ENCODE data around the gene TXNL4B.

The TXNL4B gene

DNA sequence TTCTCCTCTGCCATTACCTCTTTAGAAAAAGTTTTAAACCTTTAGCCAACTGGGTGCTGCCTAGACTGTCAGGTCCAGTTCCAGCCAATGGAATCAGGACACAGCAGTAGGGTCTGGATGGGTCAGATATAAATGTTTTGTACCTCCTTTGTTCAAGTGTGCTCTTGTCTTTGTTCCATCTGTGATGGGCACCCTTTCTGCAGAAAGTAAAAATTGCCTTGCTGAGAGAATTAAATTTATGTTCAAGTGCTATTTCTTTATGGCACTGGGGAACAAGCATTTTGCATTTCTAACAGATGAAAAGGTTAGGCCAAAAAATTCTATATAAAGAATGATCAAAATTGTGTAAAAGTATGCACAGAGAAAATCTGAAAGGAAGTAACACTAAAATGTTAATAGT is 44.3 kb downstream of the TXNL4B start:
- CTCF ChIA-PET: no interaction called here
- Histone ChIP-seq H3K4me3 (ENCODE audit: low read depth, low read length) (no peak overlapping the region), H3K27ac (ENCODE audit: extremely low read depth, low read depth, low read length) (no peak overlapping the region), H3K36me3 (ENCODE audit: control insufficient read depth in 2 of 2, insufficient read depth in 1 of 2, low read length in 2 of 2) (no peaks in the 10 kb centered on the region), H3K4me1 (ENCODE audit: control insufficient read depth, insufficient read depth, low read length) (no peaks in the 10 kb centered on the region), H3K9me3 (ENCODE audit: control insufficient read depth, insufficient read depth, low read depth, low read length) (no peaks in the 10 kb centered on the region)
- TF ChIP-seq GLI4 (tag by site-specific recombination; IDR thresholded peaks at IDR 0.05): no peak
- peak; percentile 72 for TF ChIP-seq SETDB1 (IDR thresholded peaks at IDR 0.05; ENCODE audit: insufficient read length, low read length)
- POLR2A ChIA-PET: no interaction called here

DNA sequence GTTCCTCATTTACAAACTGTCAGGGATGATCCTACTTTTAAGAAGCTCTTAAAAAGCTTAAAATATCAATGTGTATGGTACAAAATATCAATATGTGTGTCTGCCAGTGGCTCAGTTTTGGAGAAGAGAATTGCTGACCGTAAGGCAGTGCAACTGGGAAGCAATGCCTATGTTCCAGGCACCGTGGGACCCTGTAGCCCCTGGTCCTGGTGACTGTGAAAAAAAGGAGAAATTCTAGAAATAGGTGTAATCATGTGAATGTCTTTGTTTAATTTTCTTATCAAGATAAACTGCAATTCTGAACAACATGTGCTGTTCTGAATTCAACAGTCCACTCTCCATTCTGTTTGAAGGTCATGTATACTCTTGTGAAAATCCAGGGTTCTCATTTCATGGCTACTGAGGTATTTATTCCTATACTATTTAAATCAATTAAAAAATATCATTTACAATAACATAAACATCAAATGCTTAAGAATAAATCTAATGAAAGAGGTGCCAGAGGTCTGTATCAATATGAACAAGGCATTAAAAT is 48.5 kb downstream of the TXNL4B start:
- POLR2A ChIA-PET: no interaction called here

DNA sequence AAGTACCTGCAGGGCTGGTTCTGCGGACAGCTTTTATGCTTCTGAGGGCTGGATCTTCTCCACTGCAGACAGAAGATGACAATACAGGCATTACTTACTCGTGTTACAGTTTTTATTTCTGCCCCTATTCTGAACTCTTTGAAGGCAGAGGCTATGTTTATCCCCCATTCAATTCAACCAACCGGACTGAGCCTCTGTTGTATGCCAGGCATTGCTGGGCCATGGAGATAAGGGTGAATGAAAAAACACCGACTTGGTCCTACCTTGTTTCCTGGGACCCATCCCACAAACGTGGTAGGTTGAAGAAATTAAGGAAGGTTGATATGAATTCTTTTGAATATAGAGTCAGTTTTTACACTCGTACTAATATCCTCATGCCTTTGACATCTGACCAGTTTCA is 49.1 kb downstream of the TXNL4B start:
- Histone ChIP-seq H3K4me1 (ENCODE audit: control insufficient read depth, insufficient read depth, low read length) (no peaks in the 10 kb centered on the region), H3K4me3 (ENCODE audit: low read depth, low read length) (no peak overlapping the region), H3K9me3 (ENCODE audit: control insufficient read depth, insufficient read depth, low read depth, low read length) (no peaks in the 10 kb centered on the region), H3K27ac (ENCODE audit: extremely low read depth, low read depth, low read length) (no peak overlapping the region), H3K36me3 (ENCODE audit: control insufficient read depth in 2 of 2, insufficient read depth in 1 of 2, low read length in 2 of 2) (no peaks in the 10 kb centered on the region)
- ChIA-PET POLR2A (no interaction called here), CTCF (interaction anchor here (1.3 kb wide), 1 partner anchor 51 kb away, joined by 3 read pairs; no protein-coding TSS in a partner anchor)
- TF ChIP-seq SP2 (tag by site-specific recombination; IDR thresholded peaks at IDR 0.05) (no peak), ZNF2 (tag by site-specific recombination; IDR thresholded peaks at IDR 0.05) (no peak), ZNF311 (tag by site-specific recombination; IDR thresholded peaks at IDR 0.05; ENCODE audit: borderline replicate concordance) (no peak), ZNF248 (tag by site-specific recombination; IDR thresholded peaks at IDR 0.05) (no peak), ZNF530 (tag by site-specific recombination; IDR thresholded peaks at IDR 0.05; ENCODE audit: low read depth) (no peak)
- TF ChIP-seq, protein P1, sequence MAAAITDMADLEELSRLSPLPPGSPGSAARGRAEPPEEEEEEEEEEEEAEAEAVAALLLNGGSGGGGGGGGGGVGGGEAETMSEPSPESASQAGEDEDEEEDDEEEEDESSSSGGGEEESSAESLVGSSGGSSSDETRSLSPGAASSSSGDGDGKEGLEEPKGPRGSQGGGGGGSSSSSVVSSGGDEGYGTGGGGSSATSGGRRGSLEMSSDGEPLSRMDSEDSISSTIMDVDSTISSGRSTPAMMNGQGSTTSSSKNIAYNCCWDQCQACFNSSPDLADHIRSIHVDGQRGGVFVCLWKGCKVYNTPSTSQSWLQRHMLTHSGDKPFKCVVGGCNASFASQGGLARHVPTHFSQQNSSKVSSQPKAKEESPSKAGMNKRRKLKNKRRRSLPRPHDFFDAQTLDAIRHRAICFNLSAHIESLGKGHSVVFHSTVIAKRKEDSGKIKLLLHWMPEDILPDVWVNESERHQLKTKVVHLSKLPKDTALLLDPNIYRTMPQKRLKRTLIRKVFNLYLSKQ (tag by site-specific recombination; IDR thresholded peaks at IDR 0.05; ENCODE audit: borderline replicate concordance): no peak
- TF ChIP-seq, protein P2, sequence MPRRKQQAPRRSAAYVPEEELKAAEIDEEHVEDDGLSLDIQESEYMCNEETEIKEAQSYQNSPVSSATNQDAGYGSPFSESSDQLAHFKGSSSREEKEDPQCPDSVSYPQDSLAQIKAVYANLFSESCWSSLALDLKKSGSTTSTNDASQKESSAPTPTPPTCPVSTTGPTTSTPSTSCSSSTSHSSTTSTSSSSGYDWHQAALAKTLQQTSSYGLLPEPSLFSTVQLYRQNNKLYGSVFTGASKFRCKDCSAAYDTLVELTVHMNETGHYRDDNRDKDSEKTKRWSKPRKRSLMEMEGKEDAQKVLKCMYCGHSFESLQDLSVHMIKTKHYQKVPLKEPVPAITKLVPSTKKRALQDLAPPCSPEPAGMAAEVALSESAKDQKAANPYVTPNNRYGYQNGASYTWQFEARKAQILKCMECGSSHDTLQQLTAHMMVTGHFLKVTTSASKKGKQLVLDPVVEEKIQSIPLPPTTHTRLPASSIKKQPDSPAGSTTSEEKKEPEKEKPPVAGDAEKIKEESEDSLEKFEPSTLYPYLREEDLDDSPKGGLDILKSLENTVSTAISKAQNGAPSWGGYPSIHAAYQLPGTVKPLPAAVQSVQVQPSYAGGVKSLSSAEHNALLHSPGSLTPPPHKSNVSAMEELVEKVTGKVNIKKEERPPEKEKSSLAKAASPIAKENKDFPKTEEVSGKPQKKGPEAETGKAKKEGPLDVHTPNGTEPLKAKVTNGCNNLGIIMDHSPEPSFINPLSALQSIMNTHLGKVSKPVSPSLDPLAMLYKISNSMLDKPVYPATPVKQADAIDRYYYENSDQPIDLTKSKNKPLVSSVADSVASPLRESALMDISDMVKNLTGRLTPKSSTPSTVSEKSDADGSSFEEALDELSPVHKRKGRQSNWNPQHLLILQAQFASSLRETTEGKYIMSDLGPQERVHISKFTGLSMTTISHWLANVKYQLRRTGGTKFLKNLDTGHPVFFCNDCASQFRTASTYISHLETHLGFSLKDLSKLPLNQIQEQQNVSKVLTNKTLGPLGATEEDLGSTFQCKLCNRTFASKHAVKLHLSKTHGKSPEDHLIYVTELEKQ (tag by site-specific recombination; IDR thresholded peaks at IDR 0.05; ENCODE audit: borderline replicate concordance): no peak

More for the DNA sequence above, 48.5 kb downstream of the TXNL4B start:
- Histone ChIP-seq H3K4me1 (ENCODE audit: control insufficient read depth, insufficient read depth, low read length) (no peaks in the 10 kb centered on the region), H3K9me3 (ENCODE audit: control insufficient read depth, insufficient read depth, low read depth, low read length) (no peaks in the 10 kb centered on the region), H3K36me3 (ENCODE audit: control insufficient read depth in 2 of 2, insufficient read depth in 1 of 2, low read length in 2 of 2) (no peaks in the 10 kb centered on the region), H3K4me3 (ENCODE audit: low read depth, low read length) (no peak overlapping the region), H3K27ac (ENCODE audit: extremely low read depth, low read depth, low read length) (no peak overlapping the region)
- CTCF ChIA-PET: interaction anchor here (0.6 kb wide), 1 partner anchor 24 kb away, joined by 3 read pairs; no protein-coding TSS in a partner anchor
- no peak for TF ChIP-seq SP7 (tag by site-specific recombination; IDR thresholded peaks at IDR 0.05)

DNA sequence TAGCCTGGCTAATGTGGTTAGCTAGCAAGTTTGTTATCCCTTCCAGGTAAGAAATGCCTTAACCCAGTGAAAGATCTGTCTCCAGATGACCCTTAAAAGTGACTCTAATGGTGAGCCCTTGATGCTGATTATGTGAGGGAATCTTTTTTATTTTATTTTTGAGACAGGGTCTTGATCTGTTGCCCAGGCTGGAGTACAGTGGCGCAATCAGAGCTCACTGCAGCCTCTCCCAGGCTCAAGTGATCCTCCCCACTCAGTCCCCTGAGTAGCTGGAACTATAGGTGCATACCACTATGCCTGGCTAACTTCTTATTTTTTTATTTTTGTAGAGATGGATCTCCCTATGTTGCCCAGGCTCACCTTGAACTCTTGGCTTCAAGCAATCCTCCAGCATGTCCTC is 49.9 kb downstream of the TXNL4B start:
- Histone ChIP-seq H3K4me1 (ENCODE audit: control insufficient read depth, insufficient read depth, low read length) (no peaks in the 10 kb centered on the region), H3K4me3 (ENCODE audit: low read depth, low read length) (no peak overlapping the region), H3K36me3 (ENCODE audit: control insufficient read depth in 2 of 2, insufficient read depth in 1 of 2, low read length in 2 of 2) (no peaks in the 10 kb centered on the region), H3K27ac (ENCODE audit: extremely low read depth, low read depth, low read length) (no peak overlapping the region), H3K9me3 (ENCODE audit: control insufficient read depth, insufficient read depth, low read depth, low read length) (no peaks in the 10 kb centered on the region)
- POLR2A ChIA-PET: no interaction called here
- CTCF ChIA-PET: interaction anchor here (1.3 kb wide), 1 partner anchor 51 kb away, joined by 3 read pairs; no protein-coding TSS in a partner anchor
- TF ChIP-seq, protein P3, sequence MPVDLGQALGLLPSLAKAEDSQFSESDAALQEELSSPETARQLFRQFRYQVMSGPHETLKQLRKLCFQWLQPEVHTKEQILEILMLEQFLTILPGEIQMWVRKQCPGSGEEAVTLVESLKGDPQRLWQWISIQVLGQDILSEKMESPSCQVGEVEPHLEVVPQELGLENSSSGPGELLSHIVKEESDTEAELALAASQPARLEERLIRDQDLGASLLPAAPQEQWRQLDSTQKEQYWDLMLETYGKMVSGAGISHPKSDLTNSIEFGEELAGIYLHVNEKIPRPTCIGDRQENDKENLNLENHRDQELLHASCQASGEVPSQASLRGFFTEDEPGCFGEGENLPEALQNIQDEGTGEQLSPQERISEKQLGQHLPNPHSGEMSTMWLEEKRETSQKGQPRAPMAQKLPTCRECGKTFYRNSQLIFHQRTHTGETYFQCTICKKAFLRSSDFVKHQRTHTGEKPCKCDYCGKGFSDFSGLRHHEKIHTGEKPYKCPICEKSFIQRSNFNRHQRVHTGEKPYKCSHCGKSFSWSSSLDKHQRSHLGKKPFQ (tag by site-specific recombination; IDR thresholded peaks at IDR 0.05): no peak
- no peak for TF ChIP-seq ZNF548 (tag by site-specific recombination; IDR thresholded peaks at IDR 0.05)
- no peak for TF ChIP-seq ZNF76 (tag by site-specific recombination; IDR thresholded peaks at IDR 0.05; ENCODE audit: borderline replicate concordance, low read depth)
- TF ChIP-seq SCRT2 (tag by site-specific recombination; IDR thresholded peaks at IDR 0.05): no peak
- no peak for TF ChIP-seq ZNF623 (tag by site-specific recombination; IDR thresholded peaks at IDR 0.05)
- TF ChIP-seq ZBTB7A (tag by site-specific recombination; IDR thresholded peaks at IDR 0.05; ENCODE audit: low read depth): no peak
- no peak for TF ChIP-seq ZNF202 (tag by site-specific recombination; IDR thresholded peaks at IDR 0.05; ENCODE audit: borderline replicate concordance)
- TF ChIP-seq, protein P4, sequence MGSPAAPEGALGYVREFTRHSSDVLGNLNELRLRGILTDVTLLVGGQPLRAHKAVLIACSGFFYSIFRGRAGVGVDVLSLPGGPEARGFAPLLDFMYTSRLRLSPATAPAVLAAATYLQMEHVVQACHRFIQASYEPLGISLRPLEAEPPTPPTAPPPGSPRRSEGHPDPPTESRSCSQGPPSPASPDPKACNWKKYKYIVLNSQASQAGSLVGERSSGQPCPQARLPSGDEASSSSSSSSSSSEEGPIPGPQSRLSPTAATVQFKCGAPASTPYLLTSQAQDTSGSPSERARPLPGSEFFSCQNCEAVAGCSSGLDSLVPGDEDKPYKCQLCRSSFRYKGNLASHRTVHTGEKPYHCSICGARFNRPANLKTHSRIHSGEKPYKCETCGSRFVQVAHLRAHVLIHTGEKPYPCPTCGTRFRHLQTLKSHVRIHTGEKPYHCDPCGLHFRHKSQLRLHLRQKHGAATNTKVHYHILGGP (tag by site-specific recombination; IDR thresholded peaks at IDR 0.05): no peak
- no peak for TF ChIP-seq ZNF221 (tag by site-specific recombination; IDR thresholded peaks at IDR 0.05; ENCODE audit: borderline replicate concordance)
- no peak for TF ChIP-seq SCRT1 (tag by site-specific recombination; IDR thresholded peaks at IDR 0.05; ENCODE audit: borderline replicate concordance)
- no peak for TF ChIP-seq ZNF433 (tag by site-specific recombination; IDR thresholded peaks at IDR 0.05; ENCODE audit: low read depth)

Data from HEK293 (cell line).